Right atrium auricular region (tissue), 2 donors: Measurements from ENCODE around the gene NCKAP5. TPM values are rescaled to one million over a fixed set of nuclear protein-coding genes. Genes with fewer than 3 reads are reported as not detected.

Experiments used
- DNase-seq: peaks from one replicate; pipeline ENCODE4 v3.0.0-alpha.2; 2019; ENCODE audit warnings: low spot score
- H3K27ac ChIP-seq, 2 donors: fragments of 200-600 bp; sonication (generic); 1 replicate in 1 of 2; 2 replicates in 1 of 2; pipeline ENCODE4 v1.5.1; 2016 to 2019
- H3K27me3 ChIP-seq, 2 donors: fragments of 200-600 bp; sonication (generic); one replicate each; pipeline versions ENCODE4 v1.5.1 to v1.6.0; 2017 to 2019
- H3K36me3 ChIP-seq: fragments of 200-600 bp; sonication (generic); one replicate; pipeline ENCODE4 v1.5.1; 2016
- H3K4me1 ChIP-seq, 2 donors: fragments of 200-600 bp; sonication (generic); one replicate each; pipeline versions ENCODE4 v1.5.1 to v1.6.0; 2017 to 2019
- H3K4me3 ChIP-seq, 2 donors: fragments of 200-600 bp; sonication (generic); 1 replicate in 1 of 2; 2 replicates in 1 of 2; pipeline ENCODE4 v1.5.1; 2017 to 2019; ENCODE audit warnings: mild to moderate bottlenecking in 1 of 2, moderate library complexity in 1 of 2
- H3K9me3 ChIP-seq, 2 donors: fragments of 200-600 bp; sonication (generic); one replicate each; pipeline ENCODE4 v1.5.1; 2019
- CTCF ChIP-seq, 2 donors: fragments of 200-600 bp; sonication (generic); IDR thresholded peaks; one replicate each; pipeline ENCODE4 v1.5.1; 2019; ENCODE audit warnings: antibody characterized with exemption in 2 of 2
- total RNA-seq, 2 donors: library from RNA; depleted of rRNA; stranded (reverse); fragments of >200 nt; gene quantifications; one replicate each; pipeline ENCODE4 v1.1.0, GENCODE V29; 2016

NCKAP5 gene
- total RNA-seq, 2 donors from 2014 or later: 3.6 to 5.4 TPM

GRCh38 chr2:133553251-133553650, 15.0 kb downstream of the NCKAP5 start:
- Histone ChIP-seq H3K27ac (no peak overlapping the region), H3K4me1 (no peaks in the 10 kb centered on the region), H3K9me3 (no peaks in the 10 kb centered on the region), H3K27me3 (no peaks in the 10 kb centered on the region), H3K36me3 (no peaks in the 10 kb centered on the region), H3K4me3 (no peak overlapping the region)
- no peak for TF ChIP-seq CTCF (IDR thresholded peaks at IDR 0.05)
- no peak for DNase-seq

- H3K4me1 ChIP-seq: no peaks in the 10 kb centered on the region
- no peaks in the 10 kb centered on the region for H3K9me3 ChIP-seq
- no peak overlapping the region for H3K27ac ChIP-seq
- no peak overlapping the region for H3K4me3 ChIP-seq
- H3K27me3 ChIP-seq: no peaks in the 10 kb centered on the region
- TF ChIP-seq CTCF (IDR thresholded peaks at IDR 0.05): no peak
- no peak for DNase-seq
- H3K36me3 ChIP-seq: no peaks in the 10 kb centered on the region
These were observed 15.4 kb downstream of the NCKAP5 start for GRCh38 chr2:133552821-133553220.

DNA sequence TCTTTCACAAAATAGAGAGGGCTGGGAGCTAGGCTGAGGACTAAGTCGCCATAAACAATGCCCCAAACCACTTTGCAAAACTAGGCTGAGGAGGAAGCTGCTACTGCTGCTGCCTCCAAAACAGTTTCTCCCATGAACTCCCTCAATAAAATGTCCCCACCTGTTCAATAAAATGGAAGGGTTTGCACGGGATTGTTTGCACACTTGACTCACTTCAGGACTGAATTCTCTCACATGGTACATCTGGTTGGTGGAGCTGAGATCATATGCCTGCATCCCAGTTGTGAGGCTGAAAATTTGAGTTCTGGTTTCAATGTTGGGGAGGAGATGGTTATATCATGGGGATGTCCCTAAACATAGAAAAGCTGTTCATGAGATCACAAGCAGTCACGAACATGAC, 26.5 kb downstream of the NCKAP5 start:
- H3K4me3 ChIP-seq: no peak overlapping the region
- no peaks in the 10 kb centered on the region for H3K4me1 ChIP-seq
- H3K36me3 ChIP-seq: no peaks in the 10 kb centered on the region
- no peak for DNase-seq
- H3K9me3 ChIP-seq: no peaks in the 10 kb centered on the region
- no peak for TF ChIP-seq CTCF (IDR thresholded peaks at IDR 0.05)
- no peaks in the 10 kb centered on the region for H3K27me3 ChIP-seq
- H3K27ac ChIP-seq: no peak overlapping the region

GRCh38 chr2:133541376-133541775, 26.9 kb downstream of the NCKAP5 start:
- Histone ChIP-seq H3K9me3 (no peaks in the 10 kb centered on the region), H3K4me3 (no peak overlapping the region), H3K36me3 (no peaks in the 10 kb centered on the region), H3K27ac (no peak overlapping the region), H3K4me1 (no peaks in the 10 kb centered on the region), H3K27me3 (no peaks in the 10 kb centered on the region)
- no peak for TF ChIP-seq CTCF (IDR thresholded peaks at IDR 0.05)
- DNase-seq: no peak

- H3K36me3 ChIP-seq: no peaks in the 10 kb centered on the region
- no peak for TF ChIP-seq CTCF (IDR thresholded peaks at IDR 0.05)
- no peaks in the 10 kb centered on the region for H3K4me1 ChIP-seq
- H3K27me3 ChIP-seq: no peaks in the 10 kb centered on the region
- no peak overlapping the region for H3K27ac ChIP-seq
- DNase-seq: no peak
- H3K4me3 ChIP-seq: no peak overlapping the region
- no peaks in the 10 kb centered on the region for H3K9me3 ChIP-seq
These were observed 35.3 kb downstream of the NCKAP5 start for GRCh38 chr2:133532919-133533318.

DNA sequence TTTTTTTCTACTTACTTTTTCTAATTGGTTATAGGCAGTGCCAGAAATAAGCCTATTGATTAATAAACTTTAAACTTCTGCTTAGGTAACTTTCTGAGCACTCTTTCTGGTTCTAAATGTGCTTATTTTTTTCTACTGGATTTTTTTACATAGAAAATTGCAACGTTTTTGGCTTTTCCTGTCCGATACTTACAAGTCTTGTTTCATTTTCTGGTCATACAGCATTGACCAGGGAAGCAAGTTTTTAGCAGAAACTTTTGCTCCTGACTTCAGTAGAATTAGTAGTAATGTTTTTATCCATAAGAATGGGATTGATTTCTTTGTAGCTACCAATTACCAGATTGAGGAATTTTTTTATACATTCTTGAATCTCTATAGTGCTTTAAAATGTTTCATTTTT, 36.9 kb downstream of the NCKAP5 start:
- H3K27ac ChIP-seq: no peak overlapping the region
- no peaks in the 10 kb centered on the region for H3K36me3 ChIP-seq
- no peak for DNase-seq
- H3K9me3 ChIP-seq: no peaks in the 10 kb centered on the region
- TF ChIP-seq CTCF (IDR thresholded peaks at IDR 0.05): no peak
- no peaks in the 10 kb centered on the region for H3K27me3 ChIP-seq
- no peak overlapping the region for H3K4me3 ChIP-seq
- H3K4me1 ChIP-seq: no peaks in the 10 kb centered on the region
